Small intestine (tissue), 7 donors: ENCODE results near the gene METAP1D. TPM values are rescaled to one million over a fixed set of nuclear protein-coding genes. Genes with fewer than 3 reads are reported as not detected.
A peak's percentile ranks its signal among the peaks of the same experiment; 100 is the strongest.

Experiments used
- DNase-seq, 2 donors: peaks; one replicate each; pipeline versions ENCODE4 v3.0.0 to v3.0.0-alpha.2; 2013
- FAIRE-seq: peaks from 2 replicates; lab custom pipeline; 2012; peaks lifted over from hg19 to GRCh38; lab: Jason Lieb, UNC
- H3K27ac ChIP-seq, 3 donors: one replicate each; pipeline ENCODE4 v1.5.1; 2013; ENCODE audit warnings: low read length in 2 of 3, mild to moderate bottlenecking in 2 of 3, control low read depth in 1 of 3, inconsistent platforms in 1 of 3, low read depth in 1 of 3, moderate library complexity in 1 of 3
- H3K27me3 ChIP-seq, 3 donors: one replicate each; pipeline ENCODE4 v1.6.1; 2013; ENCODE audit warnings: low read length in 3 of 3, inconsistent platforms in 1 of 3; ENCODE audit not compliant: control insufficient read depth in 3 of 3, insufficient read depth in 3 of 3
- H3K36me3 ChIP-seq, 3 donors: one replicate each; pipeline ENCODE4 v1.6.1; 2013; ENCODE audit warnings: low read length in 3 of 3, inconsistent platforms in 1 of 3, low read depth in 1 of 3, mild to moderate bottlenecking in 1 of 3, moderate library complexity in 1 of 3; ENCODE audit not compliant: control insufficient read depth in 3 of 3, insufficient read depth in 2 of 3
- H3K4me1 ChIP-seq, 3 donors: one replicate each; pipeline ENCODE4 v1.6.1; 2013; ENCODE audit warnings: low read length in 2 of 3, inconsistent platforms in 1 of 3, low read depth in 1 of 3, mild to moderate bottlenecking in 1 of 3, moderate library complexity in 1 of 3; ENCODE audit not compliant: control insufficient read depth in 3 of 3, insufficient read depth in 2 of 3
- H3K4me3 ChIP-seq, 3 donors: one replicate each; pipeline ENCODE4 v1.5.1; 2013; ENCODE audit warnings: low read length in 3 of 3, control low read depth in 1 of 3, inconsistent platforms in 1 of 3, low read depth in 1 of 3, mild to moderate bottlenecking in 1 of 3, moderate library complexity in 1 of 3
- H3K9me3 ChIP-seq, 2 donors: one replicate each; pipeline ENCODE4 v1.6.1; 2013; ENCODE audit warnings: low read depth in 1 of 2, low read length in 1 of 2; ENCODE audit not compliant: control insufficient read depth in 2 of 2, insufficient read depth in 1 of 2
- WGBS, 3 donors: extraction: QIAGEN DNeasy Blood & Tissue Kit; methylation state at CpG; one replicate each; pipeline ENCODE4 v1.1.7; 2013; 5-methylcytosine and 5-hydroxymethylcytosine counted together
- polyA plus RNA-seq, 4 donors: library from polyadenylated mRNA; stranded (reverse) in 3 of 4; unstranded in 1 of 4; fragments of 200-250 nt in 3 of 4; fragments of 120-200 nt in 1 of 4; gene quantifications; one replicate each; pipeline versions ENCODE4 v1.2.1 to v1.2.3, GENCODE V29; 2013
- donor health status: healthy with polysubstance abuse.
- donor health status: control.
- donor health status: control.
- donor health status: Bipolar disorder and iron deficiency.
- donor health status: healthy.

Gene METAP1D
- polyA plus RNA-seq, 4 donors = 0.45 to 8.4 (median 3.0) TPM

DNA sequence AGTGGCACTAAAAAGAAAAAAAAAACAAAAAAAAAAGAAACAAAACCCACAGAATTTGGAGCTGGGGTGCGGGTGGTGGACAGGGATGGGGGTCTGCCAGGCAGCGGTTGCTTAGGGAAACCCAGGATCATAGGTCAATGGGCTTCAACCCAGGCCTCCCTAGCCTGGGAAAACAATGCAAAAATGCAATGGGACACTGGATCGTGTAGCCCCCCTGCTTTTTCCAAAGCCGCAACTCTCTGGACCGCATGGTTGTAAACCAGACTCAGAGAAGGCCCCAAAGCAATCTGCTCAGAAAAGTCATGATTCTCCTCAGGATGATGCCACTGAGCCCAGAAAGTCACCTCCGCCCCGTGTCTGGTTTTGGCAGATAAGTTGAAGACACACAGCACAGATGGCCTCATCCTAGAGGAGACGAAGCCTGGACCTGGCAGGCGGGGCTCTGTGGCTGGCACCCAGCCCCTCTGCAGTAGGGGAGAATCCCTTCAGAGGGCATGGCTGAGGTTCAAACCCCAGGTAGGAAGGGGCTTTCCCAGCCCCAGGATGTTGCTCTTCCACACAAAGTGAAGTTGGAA, 97.9 kb downstream of the METAP1D start:
- no peak overlapping the region for H3K4me3 ChIP-seq
- DNase-seq (no peak), FAIRE-seq (no peak)
- no peaks in the 10 kb centered on the region for H3K36me3 ChIP-seq
- H3K27me3 ChIP-seq = peaks cover 3 to 100% (median 81%) of the 10 kb centered on the region in 3 donors
- 19 to 30% (median 29%) methylated on average over 9 of the region's 9 CpGs for WGBS, 3 donors
- no peaks in the 10 kb centered on the region for H3K9me3 ChIP-seq
- no peak overlapping the region for H3K27ac ChIP-seq
- peaks cover 7 to 30% (median 21%) of the 10 kb centered on the region in 3 donors for H3K4me1 ChIP-seq

- H3K36me3 ChIP-seq = no peaks in the 10 kb centered on the region
- H3K4me1 ChIP-seq = peaks cover 9 to 36% (median 21%) of the 10 kb centered on the region in 3 donors
- no peak overlapping the region for H3K27ac ChIP-seq
- H3K9me3 ChIP-seq = no peaks in the 10 kb centered on the region
- FAIRE-seq (no peak), DNase-seq (no peak)
- 32 to 45% (median 38%) methylated on average over 1 of the region's 1 CpG for WGBS, 3 donors
- peaks cover 3 to 100% (median 76%) of the 10 kb centered on the region in 3 donors for H3K27me3 ChIP-seq
- no peak overlapping the region for H3K4me3 ChIP-seq
Measured at GRCh38 chr2:172098287-172098649, 98.5 kb downstream of the METAP1D start.

- Histone ChIP-seq H3K27ac (no peak overlapping the region), H3K4me3 (peak overlapping the region in 1 of 3 donors; percentile 26), H3K4me1 (peaks cover 9 to 39% (median 21%) of the 10 kb centered on the region in 3 donors), H3K36me3 (no peaks in the 10 kb centered on the region), H3K27me3 (peaks cover 3 to 100% (median 73%) of the 10 kb centered on the region in 3 donors), H3K9me3 (no peaks in the 10 kb centered on the region)
- DNase-seq (peak in 1 of 2 donors; percentile 69), FAIRE-seq (no peak)
- 3 to 4% (median 3%) methylated on average over 57 to 61 of the region's 61 CpGs for WGBS, 3 donors
Measured at GRCh38 chr2:172098650-172099471, 99.1 kb downstream of the METAP1D start.

- 5 to 8% (median 6%) methylated on average over 12 to 13 of the region's 13 CpGs for WGBS, 3 donors
Measured at GRCh38 chr2:172099472-172100079, 99.8 kb downstream of the METAP1D start.

GRCh38 chr2:172100080-172100934, 100.6 kb downstream of the METAP1D start:
- Histone ChIP-seq H3K36me3 (no peaks in the 10 kb centered on the region), H3K4me3 (peak overlapping the region in 1 of 3 donors; percentile 16), H3K4me1 (peaks cover 9 to 35% (median 11%) of the 10 kb centered on the region in 3 donors), H3K27me3 (peaks cover 0 to 100% (median 64%) of the 10 kb centered on the region in 3 donors), H3K9me3 (no peaks in the 10 kb centered on the region), H3K27ac (no peak overlapping the region)
- FAIRE-seq = no peak
- peak in 1 of 2 donors; percentile 38 for DNase-seq
- WGBS, 3 donors = 3 to 4% (median 3%) methylated on average over 57 to 72 of the region's 72 CpGs

More at GRCh38 chr2:172099472-172100079, 99.8 kb downstream of the METAP1D start:
- no peak for FAIRE-seq
- no peak for DNase-seq
- peaks cover 0 to 100% (median 69%) of the 10 kb centered on the region in 3 donors for H3K27me3 ChIP-seq
- peaks cover 9 to 39% (median 18%) of the 10 kb centered on the region in 3 donors for H3K4me1 ChIP-seq
- H3K27ac ChIP-seq = no peak overlapping the region
- H3K36me3 ChIP-seq = no peaks in the 10 kb centered on the region
- peak overlapping the region in 2 of 3 donors; percentile 16 to 26 for H3K4me3 ChIP-seq
- no peaks in the 10 kb centered on the region for H3K9me3 ChIP-seq

GRCh38 chr2:172100935-172101820, 101.4 kb downstream of the METAP1D start:
- FAIRE-seq (no peak), DNase-seq (peak in 1 of 2 donors; percentile 42)
- WGBS, 3 donors = 3 to 6% (median 4%) methylated on average over 54 of the region's 54 CpGs

DNA sequence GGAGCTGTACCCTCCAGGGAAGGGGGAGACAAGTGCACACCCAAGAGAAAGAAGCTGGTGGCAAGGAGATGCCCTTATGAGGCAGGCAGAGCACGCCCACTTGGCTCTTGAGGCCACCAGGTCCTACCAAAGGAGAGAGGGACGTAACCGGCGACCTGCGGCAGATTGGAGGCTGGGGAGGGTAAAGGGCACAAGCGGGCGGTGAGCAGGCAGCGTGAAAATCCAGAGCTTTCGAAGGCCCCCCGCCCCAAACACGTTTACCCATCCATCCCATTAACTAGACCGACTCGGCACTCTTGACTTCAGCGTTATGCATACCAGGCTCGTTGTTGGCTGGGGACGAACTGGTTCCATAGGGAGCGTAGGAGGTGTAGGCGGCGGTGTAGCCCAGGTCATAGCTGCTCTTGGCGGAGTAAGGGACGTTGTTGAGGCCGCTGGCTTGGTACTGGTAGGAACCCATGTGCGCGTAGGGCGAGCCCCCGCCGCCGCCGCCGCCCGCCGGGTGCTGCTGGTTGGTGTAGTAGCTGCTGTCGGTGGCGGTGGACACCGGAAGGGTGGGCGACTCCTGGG, 102.2 kb downstream of the METAP1D start:
- H3K36me3 ChIP-seq = no peaks in the 10 kb centered on the region
- 1 to 3% (median 2%) methylated on average over 36 of the region's 36 CpGs for WGBS, 3 donors
- no peaks in the 10 kb centered on the region for H3K9me3 ChIP-seq
- FAIRE-seq (no peak), DNase-seq (peak in 1 of 2 donors; percentile 61)
- peak overlapping the region in 1 of 3 donors; percentile 1 for H3K27ac ChIP-seq
- H3K4me1 ChIP-seq = peaks cover 6 to 40% (median 6%) of the 10 kb centered on the region in 3 donors
- H3K4me3 ChIP-seq = peak overlapping the region in 2 of 3 donors; percentile 36 to 50
- peaks cover 0 to 100% (median 66%) of the 10 kb centered on the region in 3 donors for H3K27me3 ChIP-seq

More at GRCh38 chr2:172100935-172101820, 101.4 kb downstream of the METAP1D start:
- Histone ChIP-seq H3K4me1 (peaks cover 8 to 36% (median 9%) of the 10 kb centered on the region in 3 donors), H3K36me3 (no peaks in the 10 kb centered on the region), H3K4me3 (peak overlapping the region in 2 of 3 donors; percentile 25 to 36), H3K27me3 (peaks cover 0 to 100% (median 66%) of the 10 kb centered on the region in 3 donors), H3K27ac (no peak overlapping the region), H3K9me3 (no peaks in the 10 kb centered on the region)
